C4-2B (cell line): Measurements from ENCODE around the gene ILDR1.

Experiments used
- ZFX ChIP-seq: fragments of 450-650 bp; IDR thresholded peaks from 2 replicates; pipeline ENCODE4 v1.6.1; 2017
- TF ChIP-seq, protein P1 (sequence below): fragments of 450-650 bp; conservative IDR thresholded peaks from 2 replicates; pipeline ENCODE4 v1.5.1; 2017; ENCODE audit warnings: mild to moderate bottlenecking

DNA sequence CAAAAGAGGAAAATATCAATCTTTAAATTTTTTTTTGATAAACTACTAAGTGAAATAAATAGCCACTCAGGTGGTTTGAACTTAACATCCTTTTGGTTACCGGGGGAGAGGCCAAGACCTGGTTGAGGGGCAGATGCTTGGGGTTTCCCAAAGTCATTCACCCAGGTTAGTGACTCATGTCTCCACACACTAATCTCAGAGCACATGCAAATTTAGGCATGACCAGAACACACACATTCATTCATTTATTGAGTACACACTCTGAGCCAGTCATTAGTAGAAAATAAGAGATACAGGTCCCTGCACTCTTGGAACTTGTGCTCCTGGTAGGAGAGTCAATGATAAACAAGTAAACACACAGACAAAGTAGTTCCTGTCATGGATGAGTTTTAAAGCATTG is 7.3 kb downstream of the ILDR1 start:
- TF ChIP-seq, protein P1, sequence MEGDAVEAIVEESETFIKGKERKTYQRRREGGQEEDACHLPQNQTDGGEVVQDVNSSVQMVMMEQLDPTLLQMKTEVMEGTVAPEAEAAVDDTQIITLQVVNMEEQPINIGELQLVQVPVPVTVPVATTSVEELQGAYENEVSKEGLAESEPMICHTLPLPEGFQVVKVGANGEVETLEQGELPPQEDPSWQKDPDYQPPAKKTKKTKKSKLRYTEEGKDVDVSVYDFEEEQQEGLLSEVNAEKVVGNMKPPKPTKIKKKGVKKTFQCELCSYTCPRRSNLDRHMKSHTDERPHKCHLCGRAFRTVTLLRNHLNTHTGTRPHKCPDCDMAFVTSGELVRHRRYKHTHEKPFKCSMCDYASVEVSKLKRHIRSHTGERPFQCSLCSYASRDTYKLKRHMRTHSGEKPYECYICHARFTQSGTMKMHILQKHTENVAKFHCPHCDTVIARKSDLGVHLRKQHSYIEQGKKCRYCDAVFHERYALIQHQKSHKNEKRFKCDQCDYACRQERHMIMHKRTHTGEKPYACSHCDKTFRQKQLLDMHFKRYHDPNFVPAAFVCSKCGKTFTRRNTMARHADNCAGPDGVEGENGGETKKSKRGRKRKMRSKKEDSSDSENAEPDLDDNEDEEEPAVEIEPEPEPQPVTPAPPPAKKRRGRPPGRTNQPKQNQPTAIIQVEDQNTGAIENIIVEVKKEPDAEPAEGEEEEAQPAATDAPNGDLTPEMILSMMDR = no peak
- TF ChIP-seq ZFX = no peak
